Activated CD8-positive, alpha-beta T cell treated with anti-CD3 and anti-CD28 coated beads, Interleukin-2, amount 10 ng/mL, durations not matched to agents 7 days and 5 days (primary cell): ENCODE measurements around the gene PRR12. TPM values are rescaled to one million over a fixed set of nuclear protein-coding genes. Genes with fewer than 3 reads are reported as not detected.

Experiments used
- ATAC-seq: fragments of 150-1000 bp; cut with Tn5 transposase; one replicate; pipeline ENCODE4 v1.10.0; 2021; ENCODE audit warnings: moderate library complexity
- CTCF ChIA-PET: fragments of 350-600 bp; sonication (Branson Sonifier 250); formaldehyde crosslinking; loops from one replicate; lab custom pipeline; 2021; ENCODE audit warnings: antibody characterized with exemption; lab: Charles Lee
- POLR2A ChIA-PET: fragments of 350-600 bp; sonication (Branson Sonifier 250); formaldehyde crosslinking; loops from one replicate; lab custom pipeline; 2021; ENCODE audit warnings: antibody characterized with exemption; lab: Charles Lee
- DNase-seq: peaks from one replicate; pipeline ENCODE4 v3.0.0-alpha.2; 2020
- H3K27ac Mint-ChIP-seq: one replicate; pipeline ENCODE4 v1.8.0; 2021; ENCODE audit warnings: mild to moderate bottlenecking, mixed read lengths
- H3K27me3 Mint-ChIP-seq: one replicate; pipeline ENCODE4 v1.8.0; 2021; ENCODE audit warnings: low read depth, mixed read lengths
- H3K36me3 Mint-ChIP-seq: one replicate; pipeline ENCODE4 v1.8.0; 2021; ENCODE audit warnings: low read depth, mixed read lengths
- H3K4me1 Mint-ChIP-seq: one replicate; pipeline ENCODE4 v1.8.0; 2021; ENCODE audit warnings: low read depth, mixed read lengths
- H3K4me3 Mint-ChIP-seq: one replicate; pipeline ENCODE4 v1.8.0; 2021; ENCODE audit warnings: mild to moderate bottlenecking, mixed read lengths
- H3K9me3 Mint-ChIP-seq: one replicate; pipeline ENCODE4 v1.8.0; 2022; ENCODE audit warnings: mixed read lengths; ENCODE audit not compliant: insufficient read depth
- total RNA-seq, 2 experiments: library from RNA; stranded (reverse); gene quantifications; one replicate each; pipeline ENCODE4 v1.2.3, GENCODE V29; 2021

The PRR12 gene
- total RNA-seq, 2 experiments from 2014 or later, result 39.4 to 39.9 TPM

DNA sequence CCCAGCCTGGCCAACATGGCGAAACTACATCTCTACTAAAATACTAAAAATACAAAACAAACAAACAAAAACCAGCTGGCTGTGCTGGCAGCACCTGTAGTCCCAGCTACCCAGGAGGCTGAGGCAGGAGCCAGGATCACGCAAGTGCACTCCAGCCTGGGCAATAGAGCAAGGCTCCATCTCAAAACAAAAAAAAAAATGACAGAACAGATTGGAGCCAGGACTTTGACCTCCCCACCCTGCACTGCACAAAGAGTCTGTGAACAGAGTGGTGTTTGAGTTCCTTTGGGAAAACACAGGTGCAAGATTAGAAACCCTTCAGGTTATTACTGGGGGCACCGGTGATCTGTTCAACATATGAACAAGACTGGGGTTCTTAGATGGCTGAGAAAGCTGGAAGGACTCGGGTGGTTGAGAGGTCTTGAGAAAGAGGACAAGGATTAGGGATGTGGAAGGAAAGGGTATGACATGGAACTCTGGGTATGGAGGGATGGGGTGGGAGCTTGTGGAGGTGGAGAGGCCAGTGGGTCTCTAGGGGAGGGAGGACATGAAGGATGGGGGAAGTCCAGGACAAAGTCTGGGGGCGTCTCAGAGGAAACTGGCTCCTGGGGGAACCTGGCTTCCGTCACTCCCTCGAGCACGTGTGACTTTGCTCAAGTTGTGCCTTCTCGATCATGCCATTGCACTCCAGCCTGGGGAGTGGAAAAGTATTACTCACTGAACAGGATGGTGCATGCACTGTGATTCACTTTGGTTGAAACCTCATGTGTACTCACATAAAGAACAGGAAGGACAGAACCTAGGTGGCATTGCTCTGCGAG is 37.3 kb upstream of the PRR12 start:
- Mint-ChIP-seq H3K4me1 (peaks cover 77% of the 10 kb centered on the region), H3K27ac (peak overlapping the region; percentile 92), H3K9me3 (no peaks in the 10 kb centered on the region), H3K27me3 (no peaks in the 10 kb centered on the region), H3K36me3 (peaks cover 56% of the 10 kb centered on the region), H3K4me3 (peak overlapping the region; percentile 17)
- POLR2A ChIA-PET, result interaction anchor here (0.7 to 2.5 kb wide), 6 partner anchors 9 to 78 kb away, joined by 3 to 8 read pairs (median 3); no protein-coding TSS in a partner anchor
- CTCF ChIA-PET, result interaction anchor here (1.2 to 11.7 kb wide), 5 partner anchors 7 to 26 kb away, joined by 3 to 213 read pairs (median 8); partner anchors contain the start of gene RCN3
- ATAC-seq (peak; percentile 28), DNase-seq (peak; percentile 59)

DNA sequence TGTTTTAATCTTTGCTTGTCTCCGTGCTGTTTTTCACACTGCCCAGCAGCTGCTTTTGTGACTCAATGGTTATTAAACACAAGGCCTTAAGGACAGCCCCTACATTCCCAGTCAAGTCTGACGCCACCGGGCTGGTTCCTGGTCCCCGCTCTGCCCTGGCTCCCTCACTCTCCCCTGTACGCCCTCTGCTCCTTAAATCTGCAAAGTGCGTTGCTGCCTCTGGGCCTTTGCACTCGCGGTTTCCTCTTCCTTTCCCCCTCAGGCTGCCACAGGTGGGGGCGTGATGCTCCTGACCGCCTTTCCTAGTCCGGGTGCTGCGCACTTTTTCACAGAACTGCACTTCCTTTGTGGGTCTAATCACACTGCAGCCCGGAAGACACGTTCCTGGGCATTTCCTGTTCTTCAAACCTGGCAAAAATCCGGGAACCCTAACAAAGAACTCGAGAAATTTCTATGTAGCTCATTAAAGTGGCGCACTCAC is 36.2 kb upstream of the PRR12 start:
- ChIA-PET CTCF (interaction anchor here (0.7 to 11.7 kb wide), 4 partner anchors 8 to 18 kb away, joined by 3 to 213 read pairs (median 5); no protein-coding TSS in a partner anchor), POLR2A (interaction anchor here (1.5 to 2.5 kb wide), 2 partner anchors 8 to 14 kb away, joined by 3 to 8 read pairs; no protein-coding TSS in a partner anchor)
- Mint-ChIP-seq H3K4me1 (peaks cover 77% of the 10 kb centered on the region), H3K4me3 (peak overlapping the region; percentile 71), H3K27ac (peak overlapping the region; percentile 92), H3K36me3 (peaks cover 61% of the 10 kb centered on the region), H3K9me3 (no peaks in the 10 kb centered on the region), H3K27me3 (no peaks in the 10 kb centered on the region)
- ATAC-seq (peak; percentile 32), DNase-seq (peak; percentile 77)

- H3K9me3 Mint-ChIP-seq, result no peaks in the 10 kb centered on the region
- CTCF ChIA-PET, result interaction anchor here (1.0 to 11.7 kb wide), 3 partner anchors 10 to 17 kb away, joined by 3 to 213 read pairs (median 5); no protein-coding TSS in a partner anchor
- POLR2A ChIA-PET, result no interaction called here
- peak overlapping the region; percentile 92 for H3K27ac Mint-ChIP-seq
- H3K4me1 Mint-ChIP-seq, result peaks cover 83% of the 10 kb centered on the region
- no peaks in the 10 kb centered on the region for H3K27me3 Mint-ChIP-seq
- ATAC-seq (no peak), DNase-seq (peak; percentile 87)
- H3K4me3 Mint-ChIP-seq, result peak overlapping the region; percentile 71
- peaks cover 71% of the 10 kb centered on the region for H3K36me3 Mint-ChIP-seq
These were observed 35.2 kb upstream of the PRR12 start for GRCh38 chr19:49555600-49556411.

GRCh38 chr19:49556412-49557398 is 34.3 kb upstream of the PRR12 start:
- DNase-seq (peak; percentile 55), ATAC-seq (no peak)
- H3K4me1 Mint-ChIP-seq, result peaks cover 87% of the 10 kb centered on the region
- no peaks in the 10 kb centered on the region for H3K27me3 Mint-ChIP-seq
- POLR2A ChIA-PET, result interaction anchor here (0.5 kb wide), 1 partner anchor 239 kb away, joined by 3 read pairs; no protein-coding TSS in a partner anchor
- peak overlapping the region; percentile 68 for H3K27ac Mint-ChIP-seq
- H3K36me3 Mint-ChIP-seq, result peaks cover 76% of the 10 kb centered on the region
- H3K4me3 Mint-ChIP-seq, result peak overlapping the region; percentile 56
- H3K9me3 Mint-ChIP-seq, result no peaks in the 10 kb centered on the region
- CTCF ChIA-PET, result interaction anchor here (1.4 to 11.7 kb wide), 3 partner anchors 9 to 16 kb away, joined by 5 to 213 read pairs (median 100); no protein-coding TSS in a partner anchor

GRCh38 chr19:49557641-49558325 is 33.2 kb upstream of the PRR12 start:
- ATAC-seq (no peak), DNase-seq (no peak)
- ChIA-PET POLR2A (interaction anchor here (0.5 to 1.6 kb wide), 4 partner anchors 9 to 238 kb away, joined by 3 to 6 read pairs (median 4); partner anchors contain the start of genes NOSIP and RPS11), CTCF (interaction anchor here (1.1 to 7.0 kb wide), 4 partner anchors 8 to 51 kb away, joined by 3 to 100 read pairs (median 44); no protein-coding TSS in a partner anchor)
- peaks cover 88% of the 10 kb centered on the region for H3K4me1 Mint-ChIP-seq
- H3K9me3 Mint-ChIP-seq, result no peaks in the 10 kb centered on the region
- no peaks in the 10 kb centered on the region for H3K27me3 Mint-ChIP-seq
- H3K27ac Mint-ChIP-seq, result peak overlapping the region; percentile 67
- peaks cover 74% of the 10 kb centered on the region for H3K36me3 Mint-ChIP-seq
- peak overlapping the region; percentile 56 for H3K4me3 Mint-ChIP-seq

DNA sequence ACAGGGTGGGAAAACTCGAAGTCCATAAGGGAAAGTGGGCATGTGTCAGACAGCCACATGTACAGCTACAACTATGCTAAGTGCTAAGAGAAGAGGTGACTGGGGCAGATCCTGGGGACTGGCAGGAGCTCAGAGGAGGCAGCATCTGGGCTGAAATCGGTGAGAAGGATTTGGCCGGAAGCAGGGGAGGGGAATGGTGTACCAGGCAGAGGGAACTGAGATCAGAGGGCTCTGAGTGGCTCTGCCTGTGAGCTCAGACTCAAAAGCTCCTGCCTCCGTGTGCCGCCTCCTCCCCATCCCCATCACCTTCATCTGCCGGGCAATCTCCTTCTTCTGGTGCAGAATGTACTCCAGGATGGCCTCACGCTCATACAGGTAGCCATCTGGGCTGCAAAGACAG is 32.4 kb upstream of the PRR12 start:
- peaks cover 89% of the 10 kb centered on the region for H3K4me1 Mint-ChIP-seq
- POLR2A ChIA-PET, result interaction anchor here (0.6 to 1.6 kb wide), 4 partner anchors 10 to 310 kb away, joined by 3 to 6 read pairs (median 4); partner anchors contain the start of genes NOSIP and RPS11
- DNase-seq (peak; percentile 49), ATAC-seq (peak; percentile 23)
- H3K9me3 Mint-ChIP-seq, result no peaks in the 10 kb centered on the region
- H3K36me3 Mint-ChIP-seq, result peaks cover 70% of the 10 kb centered on the region
- peak overlapping the region; percentile 83 for H3K4me3 Mint-ChIP-seq
- H3K27me3 Mint-ChIP-seq, result no peaks in the 10 kb centered on the region
- CTCF ChIA-PET, result interaction anchor here (0.6 to 7.0 kb wide), 6 partner anchors 10 to 257 kb away, joined by 3 to 100 read pairs (median 4); no protein-coding TSS in a partner anchor
- H3K27ac Mint-ChIP-seq, result peak overlapping the region; percentile 89

- H3K4me3 Mint-ChIP-seq, result peak overlapping the region; percentile 83
- no peak for DNase-seq
- ChIA-PET POLR2A (interaction anchor here (1.3 to 1.6 kb wide), 4 partner anchors 11 to 72 kb away, joined by 3 to 4 read pairs (median 4); partner anchors contain the start of genes RPL13A and RPS11), CTCF (interaction anchor here (0.6 to 7.0 kb wide), 5 partner anchors 7 to 258 kb away, joined by 3 to 100 read pairs (median 8); no protein-coding TSS in a partner anchor)
- H3K4me1 Mint-ChIP-seq, result peaks cover 87% of the 10 kb centered on the region
- ATAC-seq, result no peak
- H3K9me3 Mint-ChIP-seq, result no peaks in the 10 kb centered on the region
- peak overlapping the region; percentile 89 for H3K27ac Mint-ChIP-seq
- peaks cover 68% of the 10 kb centered on the region for H3K36me3 Mint-ChIP-seq
- no peaks in the 10 kb centered on the region for H3K27me3 Mint-ChIP-seq
These were observed 31.5 kb upstream of the PRR12 start for GRCh38 chr19:49559443-49559842.

DNA sequence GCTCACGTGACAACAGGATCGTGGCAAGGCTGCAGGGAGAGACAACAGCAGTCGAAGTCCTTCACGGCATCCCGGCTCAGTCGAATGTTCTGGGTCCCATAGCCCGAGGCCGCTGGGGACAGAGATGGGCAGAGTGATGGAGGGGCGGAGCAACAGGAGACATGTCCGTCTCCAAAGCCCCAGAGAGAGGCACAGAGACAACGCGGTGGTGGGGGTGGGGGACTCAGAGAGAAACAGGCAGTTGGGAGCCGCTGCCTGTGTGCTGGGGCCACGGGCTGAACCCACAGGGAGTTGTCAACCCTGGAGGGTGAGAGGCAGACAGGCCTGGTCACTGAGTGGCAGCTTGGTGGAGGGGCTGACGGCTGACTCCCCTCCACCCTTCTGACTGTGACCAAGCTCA is 31.1 kb upstream of the PRR12 start:
- H3K27me3 Mint-ChIP-seq, result no peaks in the 10 kb centered on the region
- H3K27ac Mint-ChIP-seq, result peak overlapping the region; percentile 89
- H3K36me3 Mint-ChIP-seq, result peaks cover 68% of the 10 kb centered on the region
- H3K4me1 Mint-ChIP-seq, result peaks cover 87% of the 10 kb centered on the region
- CTCF ChIA-PET, result interaction anchor here (1.2 to 7.0 kb wide), 7 partner anchors 8 to 119 kb away, joined by 3 to 100 read pairs (median 8); no protein-coding TSS in a partner anchor
- peak overlapping the region; percentile 83 for H3K4me3 Mint-ChIP-seq
- peak; percentile 19 for ATAC-seq
- POLR2A ChIA-PET, result interaction anchor here (1.3 to 1.4 kb wide), 3 partner anchors 10 to 72 kb away, joined by 3 to 4 read pairs (median 3); partner anchors contain the start of gene RPL13A
- H3K9me3 Mint-ChIP-seq, result no peaks in the 10 kb centered on the region
- peak; percentile 48 for DNase-seq

- ATAC-seq (peak; percentile 20), DNase-seq (peak; percentile 51)
- H3K36me3 Mint-ChIP-seq, result peaks cover 68% of the 10 kb centered on the region
- H3K27ac Mint-ChIP-seq, result peak overlapping the region; percentile 89
- peak overlapping the region; percentile 83 for H3K4me3 Mint-ChIP-seq
- H3K27me3 Mint-ChIP-seq, result no peaks in the 10 kb centered on the region
- ChIA-PET CTCF (interaction anchor here (1.1 to 7.0 kb wide), 10 partner anchors 8 to 112 kb away, joined by 3 to 100 read pairs (median 8); no protein-coding TSS in a partner anchor), POLR2A (interaction anchor here (1.3 to 1.4 kb wide), 3 partner anchors 10 to 73 kb away, joined by 3 to 4 read pairs (median 3); partner anchors contain the start of gene RPL13A)
- peaks cover 86% of the 10 kb centered on the region for H3K4me1 Mint-ChIP-seq
- no peaks in the 10 kb centered on the region for H3K9me3 Mint-ChIP-seq
These were observed 30.6 kb upstream of the PRR12 start for GRCh38 chr19:49560358-49560900.
